GM12891 (cell line): Measurements from ENCODE around the gene COL18A1.

ENCODE experiments used
- PAX5 ChIP-seq: IDR thresholded peaks from 2 replicates; pipeline ENCODE4 v1.6.1; 2011; ENCODE audit warnings: low read length, moderate library complexity, mild to moderate bottlenecking; ENCODE audit not compliant: insufficient read depth, severe bottlenecking
- POLR2A ChIP-seq: IDR thresholded peaks from 2 replicates; pipeline ENCODE4 v1.6.1; 2011; ENCODE audit warnings: low read depth, low read length, control low read depth
- POLR2AphosphoS5 ChIP-seq: IDR thresholded peaks from 2 replicates; pipeline ENCODE4 v1.6.1; 2011; ENCODE audit warnings: low read depth, low read length, control low read depth
- SPI1 ChIP-seq: IDR thresholded peaks from 2 replicates; pipeline ENCODE4 v1.6.1; 2011; ENCODE audit warnings: low read depth, low read length, control low read depth
- TAF1 ChIP-seq: IDR thresholded peaks from 2 replicates; pipeline ENCODE4 v1.6.1; 2011; ENCODE audit warnings: low read depth, low read length, control low read depth

DNA sequence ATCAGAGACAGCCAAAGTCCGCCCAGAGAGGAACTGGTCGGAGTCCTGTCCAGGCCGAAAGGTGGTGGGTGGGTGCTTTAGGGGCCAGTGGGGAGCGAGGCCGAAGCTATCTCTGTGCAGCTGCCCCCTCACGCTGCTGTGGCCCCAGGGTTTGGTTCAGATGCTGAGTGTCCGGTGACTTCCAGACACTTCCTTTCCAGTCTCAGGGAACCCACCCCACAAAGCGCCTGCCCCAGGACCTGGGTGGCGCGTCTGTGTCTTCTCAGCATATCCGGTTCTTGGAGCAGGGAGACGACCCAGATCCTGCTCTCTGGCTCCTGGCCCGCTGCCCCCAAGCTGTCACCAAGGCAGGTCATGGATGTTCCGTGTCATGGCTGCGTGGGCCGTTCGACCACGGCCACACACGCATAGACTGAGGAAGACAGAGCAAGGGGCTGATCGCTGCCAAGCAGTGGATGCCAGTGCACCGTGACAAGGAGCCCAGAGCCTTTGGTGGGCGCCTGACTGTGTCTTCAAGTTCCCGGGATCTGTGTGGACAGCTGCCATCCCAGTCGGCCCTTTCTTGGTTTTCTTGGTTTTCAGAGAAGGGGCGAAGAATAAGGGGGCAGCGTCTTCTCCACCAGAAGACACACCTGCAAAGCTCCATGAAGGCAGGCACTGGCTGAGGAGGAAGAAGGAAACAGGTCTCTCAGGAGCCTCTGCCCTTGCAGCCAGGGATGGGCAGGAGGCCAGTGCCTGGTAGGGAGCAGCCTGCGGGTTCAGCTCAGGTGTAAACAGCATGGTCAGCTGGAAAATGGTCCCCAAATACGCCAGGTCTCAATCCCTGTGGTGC lies 22.9 kb upstream of the COL18A1 start:
- TF ChIP-seq TAF1: no peak
- no peak for TF ChIP-seq POLR2AphosphoS5
- TF ChIP-seq POLR2A: no peak
- TF ChIP-seq PAX5: no peak
- TF ChIP-seq SPI1: no peak
